ENCODE measurements around the gene ZNF33B.

DNA sequence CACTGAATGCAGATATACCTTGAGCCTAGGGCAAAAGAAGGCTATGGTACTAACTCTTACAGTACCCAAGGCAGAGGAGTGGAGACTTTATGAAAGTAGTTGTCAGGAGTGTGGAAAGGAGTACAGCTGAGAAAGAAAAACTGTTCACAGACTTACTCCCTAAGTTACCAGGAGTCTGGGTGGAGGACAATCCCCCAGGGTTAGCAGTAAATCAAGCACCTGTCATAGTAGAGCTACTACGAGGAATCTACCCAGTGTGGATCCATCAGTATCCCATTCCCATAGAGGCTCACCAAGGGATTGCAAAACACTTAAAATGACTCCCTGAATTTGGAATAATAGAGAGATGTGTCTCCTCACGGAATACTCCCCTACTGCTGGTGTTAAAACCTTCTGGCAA lies 10.1 kb upstream of the ZNF33B start:
- TF ChIP-seq EZH2phosphoT487 (IDR thresholded peaks at IDR 0.05; ENCODE audit: low read depth) = no peak
- TF ChIP-seq, protein P1, sequence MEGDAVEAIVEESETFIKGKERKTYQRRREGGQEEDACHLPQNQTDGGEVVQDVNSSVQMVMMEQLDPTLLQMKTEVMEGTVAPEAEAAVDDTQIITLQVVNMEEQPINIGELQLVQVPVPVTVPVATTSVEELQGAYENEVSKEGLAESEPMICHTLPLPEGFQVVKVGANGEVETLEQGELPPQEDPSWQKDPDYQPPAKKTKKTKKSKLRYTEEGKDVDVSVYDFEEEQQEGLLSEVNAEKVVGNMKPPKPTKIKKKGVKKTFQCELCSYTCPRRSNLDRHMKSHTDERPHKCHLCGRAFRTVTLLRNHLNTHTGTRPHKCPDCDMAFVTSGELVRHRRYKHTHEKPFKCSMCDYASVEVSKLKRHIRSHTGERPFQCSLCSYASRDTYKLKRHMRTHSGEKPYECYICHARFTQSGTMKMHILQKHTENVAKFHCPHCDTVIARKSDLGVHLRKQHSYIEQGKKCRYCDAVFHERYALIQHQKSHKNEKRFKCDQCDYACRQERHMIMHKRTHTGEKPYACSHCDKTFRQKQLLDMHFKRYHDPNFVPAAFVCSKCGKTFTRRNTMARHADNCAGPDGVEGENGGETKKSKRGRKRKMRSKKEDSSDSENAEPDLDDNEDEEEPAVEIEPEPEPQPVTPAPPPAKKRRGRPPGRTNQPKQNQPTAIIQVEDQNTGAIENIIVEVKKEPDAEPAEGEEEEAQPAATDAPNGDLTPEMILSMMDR (IDR thresholded peaks at IDR 0.05; ENCODE audit: low read depth, low read length) = no peak

Measured in OCI-LY3 (cell line).